ENCODE results near the gene NMT1. TPM values are rescaled to one million over a fixed set of nuclear protein-coding genes. Genes with fewer than 3 reads are reported as not detected.

The NMT1 gene
- polyA plus RNA-seq, 1 of the 3 experiments (the other 2 are of a cell fraction) = 30.1 TPM

DNA sequence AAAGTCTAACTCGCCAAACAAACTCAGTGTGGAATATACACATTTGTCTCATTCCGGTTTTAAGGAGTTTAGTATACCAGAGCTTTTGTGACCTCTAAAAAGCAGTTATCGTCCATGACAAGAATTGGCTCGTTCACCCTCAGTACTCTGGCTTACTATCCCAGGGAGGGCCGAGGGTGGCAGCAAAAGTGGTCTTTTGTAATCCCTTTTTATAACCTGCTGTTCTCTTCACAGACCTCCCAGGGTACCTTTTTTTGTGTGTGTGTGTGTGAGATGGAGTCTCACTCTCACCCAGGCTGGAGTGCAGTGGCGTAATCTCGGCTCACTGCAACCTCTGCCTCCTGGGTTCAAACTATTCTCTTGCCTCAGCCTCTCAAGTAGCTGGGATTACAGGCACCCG lies 8.9 kb downstream of the NMT1 start:
- POLR2A ChIA-PET = no interaction called here
- peaks cover 7% of the 10 kb centered on the region; the same call in 1 of the 2 replicates for H4K20me1 ChIP-seq (ENCODE audit: insufficient read depth)
- TF ChIP-seq FOSL2 (IDR thresholded peaks at IDR 0.05; ENCODE audit: borderline replicate concordance, low read depth) = no peak
- TF ChIP-seq, protein P1, sequence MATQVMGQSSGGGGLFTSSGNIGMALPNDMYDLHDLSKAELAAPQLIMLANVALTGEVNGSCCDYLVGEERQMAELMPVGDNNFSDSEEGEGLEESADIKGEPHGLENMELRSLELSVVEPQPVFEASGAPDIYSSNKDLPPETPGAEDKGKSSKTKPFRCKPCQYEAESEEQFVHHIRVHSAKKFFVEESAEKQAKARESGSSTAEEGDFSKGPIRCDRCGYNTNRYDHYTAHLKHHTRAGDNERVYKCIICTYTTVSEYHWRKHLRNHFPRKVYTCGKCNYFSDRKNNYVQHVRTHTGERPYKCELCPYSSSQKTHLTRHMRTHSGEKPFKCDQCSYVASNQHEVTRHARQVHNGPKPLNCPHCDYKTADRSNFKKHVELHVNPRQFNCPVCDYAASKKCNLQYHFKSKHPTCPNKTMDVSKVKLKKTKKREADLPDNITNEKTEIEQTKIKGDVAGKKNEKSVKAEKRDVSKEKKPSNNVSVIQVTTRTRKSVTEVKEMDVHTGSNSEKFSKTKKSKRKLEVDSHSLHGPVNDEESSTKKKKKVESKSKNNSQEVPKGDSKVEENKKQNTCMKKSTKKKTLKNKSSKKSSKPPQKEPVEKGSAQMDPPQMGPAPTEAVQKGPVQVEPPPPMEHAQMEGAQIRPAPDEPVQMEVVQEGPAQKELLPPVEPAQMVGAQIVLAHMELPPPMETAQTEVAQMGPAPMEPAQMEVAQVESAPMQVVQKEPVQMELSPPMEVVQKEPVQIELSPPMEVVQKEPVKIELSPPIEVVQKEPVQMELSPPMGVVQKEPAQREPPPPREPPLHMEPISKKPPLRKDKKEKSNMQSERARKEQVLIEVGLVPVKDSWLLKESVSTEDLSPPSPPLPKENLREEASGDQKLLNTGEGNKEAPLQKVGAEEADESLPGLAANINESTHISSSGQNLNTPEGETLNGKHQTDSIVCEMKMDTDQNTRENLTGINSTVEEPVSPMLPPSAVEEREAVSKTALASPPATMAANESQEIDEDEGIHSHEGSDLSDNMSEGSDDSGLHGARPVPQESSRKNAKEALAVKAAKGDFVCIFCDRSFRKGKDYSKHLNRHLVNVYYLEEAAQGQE (IDR thresholded peaks at IDR 0.05; ENCODE audit: low read depth, low read length) = no peak
- TF ChIP-seq TAF1 (IDR thresholded peaks at IDR 0.05; ENCODE audit: borderline replicate concordance, low read depth, low read length) = no peak
- TF ChIP-seq SIN3A (IDR thresholded peaks at IDR 0.05; ENCODE audit: borderline replicate concordance, low read depth, low read length) = no peak
- no peak for TF ChIP-seq FOXM1 (IDR thresholded peaks at IDR 0.05; ENCODE audit: low read depth)
- no peak for TF ChIP-seq EP300 (IDR thresholded peaks at IDR 0.05; ENCODE audit: borderline replicate concordance in 1 of 2, low read depth in 1 of 2, low read length in 1 of 2)
- no peak for TF ChIP-seq MXI1 (IDR thresholded peaks at IDR 0.05; ENCODE audit: low read depth, low read length)
- TF ChIP-seq, protein P2, sequence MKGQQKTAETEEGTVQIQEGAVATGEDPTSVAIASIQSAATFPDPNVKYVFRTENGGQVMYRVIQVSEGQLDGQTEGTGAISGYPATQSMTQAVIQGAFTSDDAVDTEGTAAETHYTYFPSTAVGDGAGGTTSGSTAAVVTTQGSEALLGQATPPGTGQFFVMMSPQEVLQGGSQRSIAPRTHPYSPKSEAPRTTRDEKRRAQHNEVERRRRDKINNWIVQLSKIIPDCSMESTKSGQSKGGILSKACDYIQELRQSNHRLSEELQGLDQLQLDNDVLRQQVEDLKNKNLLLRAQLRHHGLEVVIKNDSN (IDR thresholded peaks at IDR 0.05; ENCODE audit: borderline replicate concordance, low read depth) = no peak
- no peak for TF ChIP-seq RFX5 (IDR thresholded peaks at IDR 0.05; ENCODE audit: low read length)
- no peak for TF ChIP-seq GATA2 (CRISPR knock-in tag; IDR thresholded peaks at IDR 0.05)
- TF ChIP-seq, protein P3, sequence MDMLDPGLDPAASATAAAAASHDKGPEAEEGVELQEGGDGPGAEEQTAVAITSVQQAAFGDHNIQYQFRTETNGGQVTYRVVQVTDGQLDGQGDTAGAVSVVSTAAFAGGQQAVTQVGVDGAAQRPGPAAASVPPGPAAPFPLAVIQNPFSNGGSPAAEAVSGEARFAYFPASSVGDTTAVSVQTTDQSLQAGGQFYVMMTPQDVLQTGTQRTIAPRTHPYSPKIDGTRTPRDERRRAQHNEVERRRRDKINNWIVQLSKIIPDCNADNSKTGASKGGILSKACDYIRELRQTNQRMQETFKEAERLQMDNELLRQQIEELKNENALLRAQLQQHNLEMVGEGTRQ (IDR thresholded peaks at IDR 0.05; ENCODE audit: borderline replicate concordance, low read depth, low read length) = no peak
- peaks cover 99% of the 10 kb centered on the region for H3K79me2 ChIP-seq (ENCODE audit: insufficient read depth)
- H3K9me3 ChIP-seq = no peaks in the 10 kb centered on the region
- no peaks in the 10 kb centered on the region for H3K27me3 ChIP-seq (ENCODE audit: insufficient read depth)
- no peak overlapping the region for H3K4me3 ChIP-seq (ENCODE audit: low read depth in 2 of 2, low read length in 1 of 2)
- peaks cover 9 to 29% of the 10 kb centered on the region in 2 experiments for H3K36me3 ChIP-seq (replicated peaks in 1 of 2; ENCODE audit: control insufficient read depth in 1 of 2, insufficient read depth in 2 of 2, low read length in 1 of 2)
- 0 out of 4 replicates have a peak overlapping the region, but pooled peaks of 1 of the 2 experiments have one; percentile 33 for H3K27ac ChIP-seq (ENCODE audit: low read depth in 2 of 2, low read length in 1 of 2)
- peaks cover 7% of the 10 kb centered on the region for H3F3A ChIP-seq (replicated peaks; ENCODE audit: insufficient read depth)
- DNase-seq = no peak
- no peak overlapping the region for H2AFZ ChIP-seq (ENCODE audit: low read depth)
- H3K4me2 ChIP-seq = no peak overlapping the region
- WGBS (ENCODE audit: low lambda C conversion rate) = 93% methylated on average over 8 of the region's 8 CpGs
- H3K9ac ChIP-seq = no peak overlapping the region
- CTCF ChIA-PET = interaction anchor here (1.0 to 1.2 kb wide), 2 partner anchors 25 to 29 kb away, joined by 3 to 5 read pairs; no protein-coding TSS in a partner anchor
- H3K9me2 ChIP-seq = no peaks in the 10 kb centered on the region
- H3K4me1 ChIP-seq (ENCODE audit: control insufficient read depth in 1 of 2, insufficient read depth in 2 of 2, low read depth in 1 of 2, low read length in 1 of 2) = peaks cover 2 to 3% of the 10 kb centered on the region in 2 experiments; a peak in 1 of 4 replicates

Data from SK-N-SH (cell line).